IMR-90 (cell line): Measurements from ENCODE around the gene ECI2. TPM values are rescaled to one million over a fixed set of nuclear protein-coding genes. Genes with fewer than 3 reads are reported as not detected.

Experiments
- ATAC-seq: fragments of 200-7000 bp; cut with Tn5 transposase; 2 replicates; pipeline ENCODE4 v1.9.1; 2020; ENCODE audit warnings: low read depth, mild to moderate bottlenecking, moderate library complexity
- BruUV-seq: library from RNA; stranded (reverse); fragments of 400-500 nt; replicated peaks from 2 replicates; lab custom pipeline; 2021; lab: Mats Ljungman, UMichigan
- CTCF ChIA-PET: fragments of 300-600 bp; formaldehyde crosslinking; extraction: SDS; loops from one replicate; lab custom pipeline; 2021; ENCODE audit warnings: antibody characterized with exemption; lab: Yijun Ruan, JAX
- POLR2A ChIA-PET: fragments of 300-600 bp; sonication (Branson Sonifier 250); formaldehyde crosslinking; loops from one replicate; lab custom pipeline; 2022; ENCODE audit warnings: antibody characterized with exemption; ENCODE audit not compliant: unreplicated experiment; lab: Charles Lee
- DNase-seq: peaks from one replicate; pipeline ENCODE4 v3.0.0; 2013
- H2AFZ ChIP-seq: replicated peaks from 2 replicates; pipeline ENCODE3; 2013; ENCODE audit warnings: low read length, mild to moderate bottlenecking; ENCODE audit not compliant: poor library complexity
- H2AK5ac ChIP-seq: 2 replicates; pipeline ENCODE4 v1.6.1; 2013; ENCODE audit warnings: low read depth, low read length, inconsistent platforms
- H2AK9ac ChIP-seq: replicated peaks from 2 replicates; pipeline ENCODE3; 2013; ENCODE audit warnings: mild to moderate bottlenecking, low read depth, low read length, moderate library complexity; ENCODE audit not compliant: poor library complexity
- H2BK120ac ChIP-seq: 2 replicates; pipeline ENCODE4 v1.6.1; 2013; ENCODE audit warnings: low read depth, low read length, inconsistent platforms
- H2BK15ac ChIP-seq: 3 replicates; pipeline ENCODE4 v1.6.1; 2013; ENCODE audit warnings: low read depth, low read length, inconsistent platforms
- H2BK20ac ChIP-seq: 2 replicates; pipeline ENCODE4 v1.6.1; 2013; ENCODE audit warnings: low read depth, mild to moderate bottlenecking, inconsistent platforms, low read length, moderate library complexity
- H2BK5ac ChIP-seq: 2 replicates; pipeline ENCODE4 v1.6.1; 2013; ENCODE audit warnings: mild to moderate bottlenecking, low read depth, low read length, inconsistent platforms; ENCODE audit not compliant: poor library complexity, severe bottlenecking
- H3K14ac ChIP-seq: replicated peaks from 2 replicates; pipeline ENCODE4 v1.6.1; 2013; ENCODE audit warnings: low read depth, low read length, inconsistent platforms
- H3K18ac ChIP-seq: 2 replicates; pipeline ENCODE4 v1.6.1; 2013; ENCODE audit warnings: low read depth, low read length, control low read depth
- H3K23ac ChIP-seq: 2 replicates; pipeline ENCODE4 v1.6.1; 2013; ENCODE audit warnings: low read depth, low read length, inconsistent platforms
- H3K27ac ChIP-seq: 2 replicates; pipeline ENCODE4 v1.5.1; 2013; ENCODE audit warnings: mild to moderate bottlenecking, control low read depth, low read length; ENCODE audit not compliant: insufficient read depth
- H3K27me3 ChIP-seq: 2 replicates; pipeline ENCODE4 v1.6.1; 2013; ENCODE audit warnings: low read length; ENCODE audit not compliant: control insufficient read depth, insufficient read depth
- H3K36me3 ChIP-seq: 2 replicates; pipeline ENCODE4 v1.6.1; 2013; ENCODE audit warnings: low read length, mixed read lengths; ENCODE audit not compliant: control insufficient read depth, insufficient read depth
- H3K4ac ChIP-seq: 2 replicates; pipeline ENCODE4 v1.6.1; 2013; ENCODE audit warnings: low read depth, low read length, inconsistent platforms
- H3K4me1 ChIP-seq: 2 replicates; pipeline ENCODE4 v1.6.1; 2013; ENCODE audit warnings: low read length, mixed read lengths; ENCODE audit not compliant: control insufficient read depth, insufficient read depth
- H3K4me2 ChIP-seq: 2 replicates; pipeline ENCODE4 v1.6.1; 2013; ENCODE audit warnings: low read depth, mild to moderate bottlenecking, control low read depth, low read length, moderate library complexity
- H3K4me3 ChIP-seq: 2 replicates; pipeline ENCODE4 v1.5.1; 2013; ENCODE audit warnings: low read depth, mild to moderate bottlenecking, control low read depth, low read length, moderate library complexity; ENCODE audit not compliant: insufficient read depth
- H3K56ac ChIP-seq: 2 replicates; pipeline ENCODE4 v1.6.1; 2013; ENCODE audit warnings: low read length, inconsistent platforms; ENCODE audit not compliant: insufficient read depth; ENCODE audit errors: extremely low read depth
- H3K79me1 ChIP-seq, 2 experiments: 2 replicates each; pipeline ENCODE4 v1.6.1; 2013; ENCODE audit warnings: low read length in 2 of 2, inconsistent platforms in 1 of 2, low read depth in 1 of 2
- H3K9ac ChIP-seq: 2 replicates; pipeline ENCODE4 v1.6.1; 2013; ENCODE audit warnings: low read depth, low read length, control low read depth
- H3K9me1 ChIP-seq: 2 replicates; pipeline ENCODE4 v1.6.1; 2013; ENCODE audit warnings: low read length, inconsistent platforms; ENCODE audit not compliant: insufficient read depth
- H3K9me3 ChIP-seq: 2 replicates; pipeline ENCODE4 v1.6.1; 2013; ENCODE audit warnings: low read length; ENCODE audit not compliant: control insufficient read depth, insufficient read depth
- H4K20me1 ChIP-seq: 2 replicates; pipeline ENCODE4 v1.6.1; 2013; ENCODE audit warnings: low read length, inconsistent platforms; ENCODE audit not compliant: insufficient read depth
- H4K5ac ChIP-seq: 2 replicates; pipeline ENCODE4 v1.6.1; 2013; ENCODE audit warnings: mild to moderate bottlenecking, low read depth, low read length, control low read depth
- H4K8ac ChIP-seq, 2 experiments: 2 replicates each; pipeline ENCODE4 v1.6.1; 2013; ENCODE audit warnings: low read depth in 2 of 2, low read length in 2 of 2, control low read depth in 1 of 2, inconsistent platforms in 1 of 2
- H4K91ac ChIP-seq: 2 replicates; pipeline ENCODE4 v1.6.1; 2013; ENCODE audit warnings: low read depth, low read length, inconsistent platforms; ENCODE audit not compliant: insufficient read depth
- BHLHE40 ChIP-seq: fragments of 150-350 bp; IDR thresholded peaks from 2 replicates; pipeline ENCODE4 v1.6.1; 2016; ENCODE audit warnings: mild to moderate bottlenecking, low read depth, low read length
- CEBPB ChIP-seq: IDR thresholded peaks from 2 replicates; pipeline ENCODE4 v1.6.1; 2012; ENCODE audit warnings: low read depth, low read length, improper control_type of control experiment
- CHD1 ChIP-seq: IDR thresholded peaks from 2 replicates; pipeline ENCODE4 v1.6.1; 2012; ENCODE audit warnings: low read depth, low read length, improper control_type of control experiment
- ELK1 ChIP-seq: fragments of 150-350 bp; IDR thresholded peaks from 2 replicates; pipeline ENCODE4 v1.6.1; 2016; ENCODE audit warnings: low read depth, mild to moderate bottlenecking, low read length, moderate library complexity, borderline replicate concordance
- FOS ChIP-seq: fragments of 150-350 bp; IDR thresholded peaks from 2 replicates; pipeline ENCODE4 v1.6.1; 2016; ENCODE audit warnings: low read depth, low read length
- MAFK ChIP-seq: IDR thresholded peaks from 2 replicates; pipeline ENCODE4 v1.6.1; 2012; ENCODE audit warnings: low read depth, low read length, improper control_type of control experiment
- MAZ ChIP-seq: IDR thresholded peaks from 2 replicates; pipeline ENCODE4 v1.6.1; 2012; ENCODE audit warnings: low read depth, mild to moderate bottlenecking, low read length, improper control_type of control experiment, moderate library complexity, borderline replicate concordance
- MXI1 ChIP-seq: IDR thresholded peaks from 2 replicates; pipeline ENCODE4 v1.6.1; 2012; ENCODE audit warnings: low read depth, mild to moderate bottlenecking, low read length, moderate library complexity, borderline replicate concordance
- NFE2L2 ChIP-seq: fragments of 150-350 bp; IDR thresholded peaks from 2 replicates; pipeline ENCODE4 v1.6.1; 2016; ENCODE audit warnings: low read depth, mild to moderate bottlenecking, low read length
- POLR2A ChIP-seq: IDR thresholded peaks from 2 replicates; pipeline ENCODE4 v1.6.1; 2012; ENCODE audit warnings: mild to moderate bottlenecking, low read depth, low read length
- RAD21 ChIP-seq: IDR thresholded peaks from 2 replicates; pipeline ENCODE4 v1.6.1; 2012; ENCODE audit warnings: low read length, improper control_type of control experiment
- RCOR1 ChIP-seq: IDR thresholded peaks from 2 replicates; pipeline ENCODE4 v1.6.1; 2012; ENCODE audit warnings: mild to moderate bottlenecking, low read length, improper control_type of control experiment; ENCODE audit not compliant: insufficient replicate concordance
- RFX5 ChIP-seq: IDR thresholded peaks from 2 replicates; pipeline ENCODE4 v1.8.0; 2012; ENCODE audit warnings: low read depth, mild to moderate bottlenecking, low read length, moderate library complexity
- SMC3 ChIP-seq: fragments of 150-350 bp; IDR thresholded peaks from 2 replicates; pipeline ENCODE4 v1.6.1; 2016; ENCODE audit warnings: low read depth, mild to moderate bottlenecking, antibody characterized with exemption, low read length, moderate library complexity
- WGBS, 2 experiments: methylation state at CpG; one replicate each; pipeline versions ENCODE4 v1.1.5 to v1.1.7; 2013; ENCODE audit warnings: missing lambda C conversion rate in 2 of 2; ENCODE audit not compliant: insufficient read length in 1 of 2; ENCODE audit errors: extremely low coverage in 2 of 2; 5-methylcytosine and 5-hydroxymethylcytosine counted together
- dilution Hi-C: fragments of 300-500 bp; cut with HindIII; formaldehyde crosslinking; loops from one replicate; pipeline ENCODE4 v1.14.3; 2018; ENCODE audit warnings: low sequenced_read_pairs; ENCODE audit not compliant: unreplicated experiment
- in situ Hi-C: fragments of 300-500 bp; cut with MboI; formaldehyde crosslinking; loops from 3 replicates; pipeline ENCODE4 v1.14.3; 2019; ENCODE audit warnings: low sequenced_read_pairs, inconsistent platforms, mixed read lengths
- intact Hi-C: fragments of 100-400 bp; cut with micrococcal nuclease; formaldehyde crosslinking; loops from 2 replicates; pipeline ENCODE4 v1.10.0; 2022
- polyA plus RNA-seq, 3 experiments: library from polyadenylated mRNA; depleted of rRNA; stranded (reverse); fragments of >200 nt; gene quantifications; 2 replicates each; pipeline ENCODE4 v1.2.3, GENCODE V29; 2012; ENCODE audit warnings: low replicate concordance in 1 of 3
- total RNA-seq: library from RNA; depleted of rRNA; stranded (reverse); fragments of >200 nt; gene quantifications from 2 replicates; pipeline ENCODE4 v1.2.3, GENCODE V29; 2012
- TF ChIP-seq, protein P1 (sequence below): conservative IDR thresholded peaks from 2 replicates; pipeline ENCODE4 v1.5.1; 2012; ENCODE audit warnings: mild to moderate bottlenecking, low read depth, low read length, improper control_type of control experiment
- TF ChIP-seq, protein P2 (sequence below): fragments of 150-350 bp; IDR thresholded peaks from 2 replicates; pipeline ENCODE4 v1.6.1; 2017; ENCODE audit warnings: mild to moderate bottlenecking, antibody characterized with exemption, low read length, low read depth

Gene ECI2
- total and polyA plus RNA-seq, 2 of the 4 experiments (the other 2 are of a cell fraction) = 64.1 to 152 TPM

GRCh38 chr6:4128072-4128471 lies 7.3 kb downstream of the ECI2 start:
- no TSS peak for BruUV-seq
- ChIA-PET CTCF (no interaction called here), POLR2A (no interaction called here)
- Histone ChIP-seq H4K20me1 (no peaks in the 10 kb centered on the region; the same call in 1 of the 2 replicates), H2AK9ac (no peak overlapping the region), H2AK5ac (no peak overlapping the region), H3K4me3 (no peak overlapping the region), H2BK5ac (no peak overlapping the region), H3K4me2 (no peak overlapping the region), H3K4me1 (peaks cover 13% of the 10 kb centered on the region), H3K27me3 (no peaks in the 10 kb centered on the region), H3K23ac (no peak overlapping the region), H3K4ac (no peak overlapping the region), H3K9ac (no peak overlapping the region), H2BK15ac (no peak overlapping the region), H2AFZ (no peak overlapping the region), H4K5ac (no peak overlapping the region), H4K91ac (no peak overlapping the region), H3K27ac (no peak overlapping the region), H3K14ac (no peak overlapping the region), H3K56ac (no peak overlapping the region), H2BK20ac (no peak overlapping the region), H4K8ac (no peak overlapping the region), H3K9me1 (peaks cover 7% of the 10 kb centered on the region), H3K18ac (no peak overlapping the region), H3K9me3 (no peaks in the 10 kb centered on the region), H3K36me3 (peaks cover 34% of the 10 kb centered on the region), H3K79me1 (peaks cover 12 to 36% of the 10 kb centered on the region in 2 experiments; a peak in 3 of 4 replicates), H2BK120ac (no peak overlapping the region)
- ATAC-seq (no peak), DNase-seq (no peak)
- dilution Hi-C loops = no loop called here
- in situ Hi-C loops = no loop called here
- WGBS, 2 experiments = no CpG with 5 or more reads among the region's 1 CpG
- TF ChIP-seq CHD1 (no peak), RCOR1 (no peak), CEBPB (no peak), ELK1 (no peak), MXI1 (no peak), SMC3 (no peak), MAZ (no peak), POLR2A (no peak), MAFK (no peak), NFE2L2 (no peak), BHLHE40 (no peak), RFX5 (no peak), RAD21 (no peak), FOS (no peak)
- TF ChIP-seq, protein P1, sequence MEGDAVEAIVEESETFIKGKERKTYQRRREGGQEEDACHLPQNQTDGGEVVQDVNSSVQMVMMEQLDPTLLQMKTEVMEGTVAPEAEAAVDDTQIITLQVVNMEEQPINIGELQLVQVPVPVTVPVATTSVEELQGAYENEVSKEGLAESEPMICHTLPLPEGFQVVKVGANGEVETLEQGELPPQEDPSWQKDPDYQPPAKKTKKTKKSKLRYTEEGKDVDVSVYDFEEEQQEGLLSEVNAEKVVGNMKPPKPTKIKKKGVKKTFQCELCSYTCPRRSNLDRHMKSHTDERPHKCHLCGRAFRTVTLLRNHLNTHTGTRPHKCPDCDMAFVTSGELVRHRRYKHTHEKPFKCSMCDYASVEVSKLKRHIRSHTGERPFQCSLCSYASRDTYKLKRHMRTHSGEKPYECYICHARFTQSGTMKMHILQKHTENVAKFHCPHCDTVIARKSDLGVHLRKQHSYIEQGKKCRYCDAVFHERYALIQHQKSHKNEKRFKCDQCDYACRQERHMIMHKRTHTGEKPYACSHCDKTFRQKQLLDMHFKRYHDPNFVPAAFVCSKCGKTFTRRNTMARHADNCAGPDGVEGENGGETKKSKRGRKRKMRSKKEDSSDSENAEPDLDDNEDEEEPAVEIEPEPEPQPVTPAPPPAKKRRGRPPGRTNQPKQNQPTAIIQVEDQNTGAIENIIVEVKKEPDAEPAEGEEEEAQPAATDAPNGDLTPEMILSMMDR = no peak
- TF ChIP-seq, protein P2, sequence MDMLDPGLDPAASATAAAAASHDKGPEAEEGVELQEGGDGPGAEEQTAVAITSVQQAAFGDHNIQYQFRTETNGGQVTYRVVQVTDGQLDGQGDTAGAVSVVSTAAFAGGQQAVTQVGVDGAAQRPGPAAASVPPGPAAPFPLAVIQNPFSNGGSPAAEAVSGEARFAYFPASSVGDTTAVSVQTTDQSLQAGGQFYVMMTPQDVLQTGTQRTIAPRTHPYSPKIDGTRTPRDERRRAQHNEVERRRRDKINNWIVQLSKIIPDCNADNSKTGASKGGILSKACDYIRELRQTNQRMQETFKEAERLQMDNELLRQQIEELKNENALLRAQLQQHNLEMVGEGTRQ = no peak
- intact Hi-C loops = no loop called here
